T-helper 2 cell treated with Interferon-gamma antibody and Interleukin-4, amounts not matched to agents 100 ng/mL and 5 ng/mL, for 36 hours (primary cell): ENCODE measurements around the gene HAL. TPM values are rescaled to one million over a fixed set of nuclear protein-coding genes. Genes with fewer than 3 reads are reported as not detected.
"Not testable (repeated sequence)": the region's sequence is repeated elsewhere in the genome, so short reads cannot be mapped to it uniquely, and the experiment has no call there.

Source experiments
- intact Hi-C: fragments of 100-400 bp; cut with micrococcal nuclease; formaldehyde crosslinking; loops from one replicate; pipeline ENCODE4 v1.15.1; 2023
- total RNA-seq: library from RNA; stranded (reverse); gene quantifications from 2 replicates; pipeline ENCODE4 v1.2.3, GENCODE V29; 2022

The HAL gene
- total RNA-seq, 1 donor from 2014 or later: 0.64 TPM

GRCh38 chr12:95978351-95978750 is 17.8 kb downstream of the HAL start:
- intact Hi-C loops: no loop called here

GRCh38 chr12:95977764-95978305 is 18.3 kb downstream of the HAL start:
- intact Hi-C loops: no loop called here

- intact Hi-C loops: no loop called here
Measured at GRCh38 chr12:95976416-95976832, 19.7 kb downstream of the HAL start.

GRCh38 chr12:95975491-95975890 is 20.7 kb downstream of the HAL start:
- intact Hi-C loops: no loop called here

GRCh38 chr12:95974358-95974757 is 21.8 kb downstream of the HAL start:
- intact Hi-C loops: no loop called here

- intact Hi-C loops: no loop called here
Measured at GRCh38 chr12:95972832-95973456, 23.2 kb downstream of the HAL start.

- intact Hi-C loops: no loop called here
Measured at GRCh38 chr12:95970905-95971304, 25.2 kb downstream of the HAL start.

GRCh38 chr12:95969116-95969515 is 27.0 kb downstream of the HAL start:
- intact Hi-C loops: not testable (repeated sequence)

- intact Hi-C loops: no loop called here
Measured at GRCh38 chr12:95967301-95967700, 28.8 kb downstream of the HAL start.

- intact Hi-C loops: no loop called here
Measured at GRCh38 chr12:95966287-95966870, 29.8 kb downstream of the HAL start.

- intact Hi-C loops: no loop called here
Measured at GRCh38 chr12:95963096-95963495, 33.0 kb downstream of the HAL start.

GRCh38 chr12:95962222-95962621 is 33.9 kb downstream of the HAL start:
- intact Hi-C loops: no loop called here

GRCh38 chr12:95960241-95960640 is 35.9 kb downstream of the HAL start:
- intact Hi-C loops: no loop called here

- intact Hi-C loops: loop anchor here (1.0 kb wide), 1 partner anchor 41 kb away; no protein-coding TSS in a partner anchor
Measured at GRCh38 chr12:95959107-95959506, 37.0 kb downstream of the HAL start.

- intact Hi-C loops: no loop called here
Measured at GRCh38 chr12:95956557-95957145, 39.5 kb downstream of the HAL start.

- intact Hi-C loops: no loop called here
Measured at GRCh38 chr12:95955549-95956159, 40.5 kb downstream of the HAL start.

- intact Hi-C loops: no loop called here
Measured at GRCh38 chr12:95953000-95953399, 43.1 kb downstream of the HAL start.

- intact Hi-C loops: no loop called here
Measured at GRCh38 chr12:95951515-95951914, 44.6 kb downstream of the HAL start.

GRCh38 chr12:95949477-95950206 is 46.5 kb downstream of the HAL start:
- intact Hi-C loops: loop anchor here (10.0 kb wide), 2 partner anchors 475 to 735 kb away; partner anchors contain the start of genes FGD6, METAP2 and VEZT

GRCh38 chr12:95944108-95944704 is 51.9 kb downstream of the HAL start:
- intact Hi-C loops: loop anchor here (5.0 to 10.0 kb wide), 4 partner anchors 253 to 963 kb away; partner anchors contain the start of genes FGD6, METAP2, NEDD1 and VEZT
